HFF-Myc (cell line): ENCODE results near the gene RNF150.

Experiments used
- DNase-seq: peaks from one replicate; pipeline ENCODE4 v3.0.0-alpha.2; 2011; ENCODE audit warnings: low read depth; ENCODE audit errors: extremely low read depth
- H3K4me3 ChIP-seq: replicated peaks from 2 replicates; pipeline ENCODE4 v1.5.1; 2011; ENCODE audit warnings: low read depth, mild to moderate bottlenecking, control low read depth, low read length
- CTCF ChIP-seq: IDR thresholded peaks from 2 replicates; pipeline ENCODE4 v1.5.1; 2012; ENCODE audit warnings: mild to moderate bottlenecking, low read depth, low read length, control low read depth; ENCODE audit errors: missing control alignments

RNF150 gene

DNA sequence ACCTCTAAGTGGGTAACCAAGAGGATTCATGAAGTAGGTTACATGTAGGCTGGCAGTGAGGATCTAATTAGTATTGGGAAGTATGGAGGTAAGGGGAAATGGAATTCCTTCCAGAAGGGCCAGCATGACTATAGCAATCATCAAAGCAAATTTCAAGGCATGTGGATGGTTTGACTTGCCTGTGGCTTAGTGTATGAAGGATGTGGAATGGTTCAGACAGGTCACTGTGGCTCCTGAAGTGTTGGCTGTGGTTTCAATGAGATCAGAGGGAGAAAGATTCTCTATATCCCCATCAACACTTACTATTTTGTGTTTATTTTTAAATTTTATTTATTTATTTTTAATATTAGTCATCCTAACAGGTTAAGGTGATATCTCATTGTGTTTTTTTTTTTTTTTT is 255.5 kb downstream of the RNF150 start:
- TF ChIP-seq CTCF, result no peak
- H3K4me3 ChIP-seq, result no peak overlapping the region
- DNase-seq, result no peak

DNA sequence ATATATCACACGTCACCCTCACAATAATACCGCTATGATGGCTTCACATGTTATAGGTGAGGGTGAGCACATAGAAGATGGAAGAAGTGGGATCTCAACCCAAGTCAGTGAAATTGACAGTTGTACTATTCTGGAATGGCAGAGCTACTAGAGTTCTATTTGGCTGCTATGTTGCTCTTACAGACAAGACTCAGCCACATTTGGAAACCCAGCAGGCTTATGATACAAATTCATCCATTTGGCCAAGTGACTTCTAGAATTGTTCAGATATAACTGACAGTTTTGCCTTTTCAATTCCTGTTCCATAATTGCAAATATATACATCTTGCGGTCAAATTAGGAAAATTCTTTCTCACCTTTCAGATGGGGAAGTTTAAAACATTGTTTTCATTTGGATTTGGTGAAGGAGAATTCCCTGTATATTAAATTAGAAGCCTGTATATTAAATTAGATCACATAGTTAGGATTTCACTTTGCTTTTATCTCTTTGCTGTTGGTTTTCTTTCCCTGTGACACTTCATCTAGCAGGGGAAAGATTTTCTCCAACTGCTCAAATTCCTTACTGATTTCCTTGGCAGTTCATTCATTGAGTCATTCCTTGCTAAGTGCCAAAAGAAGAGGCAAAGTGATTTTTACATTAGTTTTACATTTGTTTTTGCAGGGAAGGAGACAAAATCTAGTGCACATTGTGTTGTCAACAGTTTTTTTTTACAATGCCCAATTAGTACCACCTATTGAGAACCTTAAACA is 256.5 kb downstream of the RNF150 start:
- no peak for DNase-seq
- TF ChIP-seq CTCF, result no peak
- H3K4me3 ChIP-seq, result no peak overlapping the region

DNA sequence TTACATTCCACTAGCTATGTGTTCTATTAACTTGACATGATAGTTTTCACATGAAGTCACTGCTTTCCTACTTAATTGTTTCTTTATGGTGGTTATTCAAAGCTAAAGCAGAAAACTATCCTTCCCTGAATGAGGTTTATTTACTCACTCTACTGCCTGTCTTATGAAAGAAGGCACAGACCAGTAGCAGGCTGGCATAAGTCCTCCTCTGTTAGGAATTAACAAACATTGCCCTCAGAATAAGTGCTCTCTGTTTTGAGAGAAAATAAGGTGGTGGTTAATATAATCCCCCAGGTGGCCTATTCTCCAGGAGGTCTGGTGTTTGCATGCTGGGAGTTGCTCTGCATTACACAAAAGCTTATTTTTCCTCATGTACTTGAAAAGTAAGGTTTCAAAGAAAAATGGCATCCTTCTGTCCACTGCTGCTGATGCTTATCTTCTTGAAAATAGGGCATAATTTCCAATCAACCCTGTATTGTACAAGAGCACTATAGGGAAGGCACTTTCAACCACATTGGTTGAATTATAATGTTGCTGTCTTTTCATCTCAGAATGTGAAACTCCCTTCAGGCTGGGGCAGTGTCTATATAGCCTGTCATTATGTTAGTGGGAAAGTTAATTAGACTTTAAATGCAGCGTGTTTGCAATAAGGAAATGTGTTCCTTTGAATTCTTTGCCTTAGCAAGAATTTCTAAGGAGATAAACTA is 257.4 kb downstream of the RNF150 start:
- H3K4me3 ChIP-seq, result no peak overlapping the region
- TF ChIP-seq CTCF, result no peak
- DNase-seq, result no peak

GRCh38 chr4:140874056-140874455 is 259.2 kb downstream of the RNF150 start:
- TF ChIP-seq CTCF, result no peak
- H3K4me3 ChIP-seq, result no peak overlapping the region
- no peak for DNase-seq

- H3K4me3 ChIP-seq, result no peak overlapping the region
- DNase-seq, result no peak
- TF ChIP-seq CTCF, result no peak
Measured at GRCh38 chr4:140871368-140871767, 261.9 kb downstream of the RNF150 start.

GRCh38 chr4:140870427-140870826 is 262.8 kb downstream of the RNF150 start:
- TF ChIP-seq CTCF, result no peak
- DNase-seq, result no peak
- no peak overlapping the region for H3K4me3 ChIP-seq
